OCI-M2 (cell line): ENCODE measurements around the gene PPA2.
"Not testable (repeated sequence)": the region's sequence is repeated elsewhere in the genome, so short reads cannot be mapped to it uniquely, and the experiment has no call there.

Experiments used
- DNase-seq: peaks from one replicate; lab custom pipeline; 2025; ENCODE audit not compliant: unreplicated experiment; lab: John Stamatoyannopoulos, UW

Gene PPA2

GRCh38 chr4:105460306-105460705, 13.6 kb downstream of the PPA2 start:
- DNase-seq = no peak

GRCh38 chr4:105458541-105458940, 15.3 kb downstream of the PPA2 start:
- not testable (repeated sequence) for DNase-seq

- DNase-seq = no peak
These were observed 15.9 kb downstream of the PPA2 start for GRCh38 chr4:105458001-105458400.

- DNase-seq = no peak
These were observed 17.9 kb downstream of the PPA2 start for GRCh38 chr4:105455998-105456397.

- no peak for DNase-seq
These were observed 18.7 kb downstream of the PPA2 start for GRCh38 chr4:105455182-105455581.

GRCh38 chr4:105453550-105454205, 20.2 kb downstream of the PPA2 start:
- DNase-seq = no peak

GRCh38 chr4:105451346-105451745, 22.5 kb downstream of the PPA2 start:
- DNase-seq = no peak

- no peak for DNase-seq
These were observed 33.0 kb downstream of the PPA2 start for GRCh38 chr4:105440890-105441289.

- no peak for DNase-seq
These were observed 36.2 kb downstream of the PPA2 start for GRCh38 chr4:105437637-105438036.

- DNase-seq = no peak
These were observed 37.4 kb downstream of the PPA2 start for GRCh38 chr4:105436414-105436813.

GRCh38 chr4:105434940-105435339, 38.9 kb downstream of the PPA2 start:
- DNase-seq = no peak

GRCh38 chr4:105433421-105433820, 40.4 kb downstream of the PPA2 start:
- no peak for DNase-seq

GRCh38 chr4:105432438-105432837, 41.4 kb downstream of the PPA2 start:
- DNase-seq = no peak

GRCh38 chr4:105430811-105431210, 43.1 kb downstream of the PPA2 start:
- DNase-seq = no peak

GRCh38 chr4:105426187-105426897, 47.5 kb downstream of the PPA2 start:
- no peak for DNase-seq

GRCh38 chr4:105422207-105422920, 51.5 kb downstream of the PPA2 start:
- DNase-seq = no peak

- no peak for DNase-seq
These were observed 56.2 kb downstream of the PPA2 start for GRCh38 chr4:105417624-105418023.

GRCh38 chr4:105415281-105415744, 58.5 kb downstream of the PPA2 start:
- DNase-seq = no peak

- DNase-seq = no peak
These were observed 59.5 kb downstream of the PPA2 start for GRCh38 chr4:105414316-105414715.

GRCh38 chr4:105409135-105409534, 64.7 kb downstream of the PPA2 start:
- not testable (repeated sequence) for DNase-seq

GRCh38 chr4:105400901-105401677, 72.8 kb downstream of the PPA2 start:
- no peak for DNase-seq
